H9 (cell line): ENCODE measurements around the gene SPAG5. TPM values are rescaled to one million over a fixed set of nuclear protein-coding genes. Genes with fewer than 3 reads are reported as not detected.

Experiments used
- DNase-seq: peaks from one replicate; pipeline ENCODE4 v3.0.0-alpha.2; 2017
- H2AFZ ChIP-seq: one replicate; pipeline ENCODE4 v1.6.1; 2013; ENCODE audit warnings: mild to moderate bottlenecking, low read length, control low read depth, moderate library complexity
- H2AK5ac ChIP-seq: 2 replicates; pipeline ENCODE4 v1.6.1; 2013; ENCODE audit warnings: low read length, control low read depth, mixed read lengths; ENCODE audit not compliant: insufficient read length
- H2BK120ac ChIP-seq: one replicate; pipeline ENCODE4 v1.6.1; 2013; ENCODE audit warnings: low read depth, mild to moderate bottlenecking, low read length, control low read depth, inconsistent platforms; ENCODE audit not compliant: poor library complexity, severe bottlenecking
- H2BK12ac ChIP-seq: 2 replicates; pipeline ENCODE4 v1.6.1; 2013; ENCODE audit warnings: low read length, control low read depth, mixed read lengths, low read depth; ENCODE audit not compliant: insufficient read length
- H2BK15ac ChIP-seq: 2 replicates; pipeline ENCODE4 v1.6.1; 2013; ENCODE audit warnings: low read depth, low read length, control low read depth
- H2BK20ac ChIP-seq: one replicate; pipeline ENCODE4 v1.6.1; 2013; ENCODE audit warnings: low read depth, mild to moderate bottlenecking, low read length, control low read depth, inconsistent platforms; ENCODE audit not compliant: poor library complexity, severe bottlenecking
- H2BK5ac ChIP-seq: 2 replicates; pipeline ENCODE4 v1.6.1; 2013; ENCODE audit warnings: low read length, control low read depth, mixed read lengths; ENCODE audit not compliant: insufficient read length
- H3K14ac ChIP-seq: 2 replicates; pipeline ENCODE4 v1.6.1; 2013; ENCODE audit warnings: low read length, control low read depth; ENCODE audit not compliant: insufficient read depth
- H3K18ac ChIP-seq: 2 replicates; pipeline ENCODE4 v1.6.1; 2013; ENCODE audit warnings: low read depth, mild to moderate bottlenecking, mixed read lengths, low read length, control low read depth; ENCODE audit not compliant: insufficient read length
- H3K23ac ChIP-seq: 2 replicates; pipeline ENCODE4 v1.6.1; 2013; ENCODE audit warnings: low read length, control low read depth, mixed read lengths, low read depth; ENCODE audit not compliant: insufficient read length
- H3K23me2 ChIP-seq: 2 replicates; pipeline ENCODE4 v1.6.1; 2013; ENCODE audit warnings: low read depth, mild to moderate bottlenecking, mixed read lengths, low read length, control low read depth; ENCODE audit not compliant: insufficient read length, poor library complexity, severe bottlenecking
- H3K27ac ChIP-seq: 2 replicates; pipeline ENCODE4 v1.5.1; 2013; ENCODE audit warnings: low read length, control low read depth, mixed read lengths, low read depth; ENCODE audit not compliant: insufficient read length
- H3K27me3 ChIP-seq: 2 replicates; pipeline ENCODE4 v1.6.1; 2013; ENCODE audit warnings: low read length, control low read depth, inconsistent platforms; ENCODE audit not compliant: insufficient read depth
- H3K4ac ChIP-seq: 2 replicates; pipeline ENCODE4 v1.6.1; 2013; ENCODE audit warnings: low read depth, mild to moderate bottlenecking, control low read depth, inconsistent platforms, low read length, moderate library complexity
- H3K4me1 ChIP-seq: 2 replicates; pipeline ENCODE4 v1.6.1; 2013; ENCODE audit warnings: low read length, control low read depth, inconsistent platforms; ENCODE audit not compliant: insufficient read depth
- H3K4me2 ChIP-seq: 2 replicates; pipeline ENCODE4 v1.6.1; 2013; ENCODE audit warnings: low read length, control low read depth, mixed read lengths; ENCODE audit not compliant: insufficient read length, insufficient read depth
- H3K56ac ChIP-seq: 2 replicates; pipeline ENCODE4 v1.6.1; 2013; ENCODE audit warnings: low read depth, mild to moderate bottlenecking, mixed read lengths, low read length, control low read depth; ENCODE audit not compliant: insufficient read length
- H3K79me1 ChIP-seq: 2 replicates; pipeline ENCODE4 v1.6.1; 2013; ENCODE audit warnings: low read depth, mild to moderate bottlenecking, moderate library complexity, low read length, control low read depth, inconsistent platforms; ENCODE audit not compliant: insufficient read depth, poor library complexity, severe bottlenecking
- H3K79me2 ChIP-seq: 2 replicates; pipeline ENCODE4 v1.6.1; 2013; ENCODE audit warnings: low read length, control low read depth, inconsistent platforms; ENCODE audit not compliant: insufficient read depth
- H3K9ac ChIP-seq: 2 replicates; pipeline ENCODE4 v1.6.1; 2013; ENCODE audit warnings: low read length, control low read depth, mixed read lengths; ENCODE audit not compliant: insufficient read length; ENCODE audit errors: extremely low read depth
- H3K9me3 ChIP-seq: one replicate; pipeline ENCODE4 v1.6.1; 2013; ENCODE audit warnings: low read depth, low read length, inconsistent platforms; ENCODE audit not compliant: control insufficient read depth
- H3T11ph ChIP-seq: one replicate; pipeline ENCODE4 v1.6.1; 2013; ENCODE audit warnings: mild to moderate bottlenecking, low read length, control low read depth, inconsistent platforms
- H4K20me1 ChIP-seq: one replicate; pipeline ENCODE4 v1.6.1; 2013; ENCODE audit not compliant: control insufficient read depth, insufficient read length, insufficient read depth
- H4K5ac ChIP-seq: 2 replicates; pipeline ENCODE4 v1.6.1; 2013; ENCODE audit warnings: low read depth, mild to moderate bottlenecking, mixed read lengths, low read length, control low read depth; ENCODE audit not compliant: insufficient read length
- H4K8ac ChIP-seq: replicated peaks from 2 replicates; pipeline ENCODE4 v1.6.1; 2013; ENCODE audit warnings: low read length, control low read depth, mixed read lengths, low read depth; ENCODE audit not compliant: insufficient read length
- H4K91ac ChIP-seq: 2 replicates; pipeline ENCODE4 v1.6.1; 2013; ENCODE audit warnings: low read depth, mild to moderate bottlenecking, moderate library complexity, mixed read lengths, low read length, control low read depth; ENCODE audit not compliant: insufficient read length
- H3K27ac Mint-ChIP-seq, 3 experiments: 2 replicates in 2 of 3; 3 replicates in 1 of 3; pipeline ENCODE4 v1.8.0; 2020 to 2021; ENCODE audit warnings: mixed read lengths in 3 of 3, mild to moderate bottlenecking in 1 of 3, moderate library complexity in 1 of 3
- H3K27me3 Mint-ChIP-seq: 2 replicates; pipeline ENCODE4 v1.8.0; 2021; ENCODE audit warnings: low read depth, mild to moderate bottlenecking, moderate library complexity, mixed read lengths
- H3K36me3 Mint-ChIP-seq, 3 experiments: 2 replicates in 2 of 3; 3 replicates in 1 of 3; pipeline ENCODE4 v1.8.0; 2020 to 2021; ENCODE audit warnings: low read depth in 3 of 3, mixed read lengths in 3 of 3; ENCODE audit not compliant: insufficient read depth in 1 of 3
- H3K4me1 Mint-ChIP-seq, 2 experiments: 2 replicates each; pipeline ENCODE4 v1.8.0; 2020; ENCODE audit warnings: mixed read lengths in 2 of 2
- H3K4me3 Mint-ChIP-seq, 2 experiments: 2 replicates in 1 of 2; 3 replicates in 1 of 2; pipeline ENCODE4 v1.8.0; 2020 to 2021; ENCODE audit warnings: mild to moderate bottlenecking in 2 of 2, mixed read lengths in 2 of 2, moderate library complexity in 1 of 2
- H3K9me3 Mint-ChIP-seq, 2 experiments: 2 replicates in 1 of 2; 3 replicates in 1 of 2; pipeline ENCODE4 v1.8.0; 2020; ENCODE audit warnings: mild to moderate bottlenecking in 2 of 2, mixed read lengths in 2 of 2, moderate library complexity in 1 of 2
- WGBS: extraction: QIAGEN DNeasy Blood & Tissue Kit; methylation state at CpG from one replicate; pipeline ENCODE4 v1.1.7; 2013; ENCODE audit warnings: missing lambda C conversion rate, low lambda C conversion rate, mixed read lengths; ENCODE audit not compliant: insufficient read length; ENCODE audit errors: extremely low coverage; 5-methylcytosine and 5-hydroxymethylcytosine counted together
- total RNA-seq: library from RNA; stranded (reverse); gene quantifications from 2 replicates; pipeline ENCODE4 v1.2.1, GENCODE V29; 2021
- TF ChIP-seq, protein P1 (sequence below): fragments of 200-600 bp; sonication (generic); conservative IDR thresholded peaks from 3 replicates; pipeline ENCODE4 v1.8.0; 2021; ENCODE audit warnings: antibody characterized with exemption, mild to moderate bottlenecking

Gene SPAG5
- total RNA-seq, 1 experiment from 2014 or later = 122 TPM

DNA sequence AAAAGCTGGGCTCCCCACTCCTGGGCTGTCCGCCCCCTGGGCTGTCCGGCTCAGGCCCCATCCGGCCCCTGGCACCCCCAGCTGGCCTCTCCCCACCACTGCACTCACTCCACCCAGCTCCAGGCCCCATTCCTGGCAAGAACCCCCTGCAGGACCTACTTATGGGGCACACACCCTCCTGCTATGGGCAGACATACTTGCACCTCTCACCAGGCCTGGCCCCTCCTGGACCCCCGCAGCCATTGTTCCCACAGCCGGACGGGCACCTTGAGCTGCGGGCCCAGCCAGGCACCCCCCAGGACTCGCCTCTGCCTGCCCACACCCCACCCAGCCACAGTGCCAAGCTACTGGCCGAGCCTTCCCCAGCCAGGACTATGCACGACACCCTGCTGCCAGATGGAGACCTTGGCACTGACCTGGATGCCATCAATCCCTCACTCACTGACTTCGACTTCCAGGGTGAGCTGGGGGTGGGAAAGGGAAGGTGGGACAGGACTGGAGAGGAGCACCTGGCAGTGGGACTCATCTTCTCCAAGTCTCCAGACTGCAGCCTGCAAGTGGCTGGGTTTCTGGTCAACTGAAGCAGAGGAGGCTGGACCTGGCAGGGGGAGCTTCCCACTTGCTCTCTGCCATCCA, 64.0 kb downstream of the SPAG5 start:
- Histone ChIP-seq H3K79me2 (no peaks in the 10 kb centered on the region), H2AK5ac (no peak overlapping the region), H4K91ac (no peak overlapping the region), H3K23me2 (no peaks in the 10 kb centered on the region), H4K20me1 (no peaks in the 10 kb centered on the region), H2AFZ (no peak overlapping the region), H3K23ac (no peak overlapping the region), H3K56ac (no peak overlapping the region), H3K27ac (no peak overlapping the region), H3K18ac (no peak overlapping the region), H3K79me1 (no peaks in the 10 kb centered on the region), H3K9ac (no peak overlapping the region), H2BK5ac (no peak overlapping the region), H3K4me1 (no peaks in the 10 kb centered on the region), H2BK120ac (no peak overlapping the region), H2BK15ac (no peak overlapping the region), H3K4ac (no peak overlapping the region), H4K5ac (no peak overlapping the region), H3K14ac (no peak overlapping the region), H3K4me2 (no peak overlapping the region), H2BK20ac (no peak overlapping the region), H3K9me3 (no peaks in the 10 kb centered on the region), H3K27me3 (no peaks in the 10 kb centered on the region), H4K8ac (no peak overlapping the region), H2BK12ac (no peak overlapping the region), H3T11ph (no peak overlapping the region)
- no peaks in the 10 kb centered on the region for H3K36me3 Mint-ChIP-seq
- no peak for DNase-seq
- peaks cover 12% of the 10 kb centered on the region for H3K27me3 Mint-ChIP-seq
- WGBS = no CpG with 5 or more reads among the region's 11 CpGs
- TF ChIP-seq, protein P1, sequence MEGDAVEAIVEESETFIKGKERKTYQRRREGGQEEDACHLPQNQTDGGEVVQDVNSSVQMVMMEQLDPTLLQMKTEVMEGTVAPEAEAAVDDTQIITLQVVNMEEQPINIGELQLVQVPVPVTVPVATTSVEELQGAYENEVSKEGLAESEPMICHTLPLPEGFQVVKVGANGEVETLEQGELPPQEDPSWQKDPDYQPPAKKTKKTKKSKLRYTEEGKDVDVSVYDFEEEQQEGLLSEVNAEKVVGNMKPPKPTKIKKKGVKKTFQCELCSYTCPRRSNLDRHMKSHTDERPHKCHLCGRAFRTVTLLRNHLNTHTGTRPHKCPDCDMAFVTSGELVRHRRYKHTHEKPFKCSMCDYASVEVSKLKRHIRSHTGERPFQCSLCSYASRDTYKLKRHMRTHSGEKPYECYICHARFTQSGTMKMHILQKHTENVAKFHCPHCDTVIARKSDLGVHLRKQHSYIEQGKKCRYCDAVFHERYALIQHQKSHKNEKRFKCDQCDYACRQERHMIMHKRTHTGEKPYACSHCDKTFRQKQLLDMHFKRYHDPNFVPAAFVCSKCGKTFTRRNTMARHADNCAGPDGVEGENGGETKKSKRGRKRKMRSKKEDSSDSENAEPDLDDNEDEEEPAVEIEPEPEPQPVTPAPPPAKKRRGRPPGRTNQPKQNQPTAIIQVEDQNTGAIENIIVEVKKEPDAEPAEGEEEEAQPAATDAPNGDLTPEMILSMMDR = no peak
- H3K4me3 Mint-ChIP-seq = no peak overlapping the region
- no peak overlapping the region; a peak in 1 of 7 replicates for H3K27ac Mint-ChIP-seq
- H3K4me1 Mint-ChIP-seq = peaks cover 0 to 21% of the 10 kb centered on the region in 2 experiments; a peak in 2 of 4 replicates
- no peaks in the 10 kb centered on the region for H3K9me3 Mint-ChIP-seq
